HG02571 (cell line): ENCODE results near the gene BET1L.
"Not testable (repeated sequence)": the region's sequence is repeated elsewhere in the genome, so short reads cannot be mapped to it uniquely, and the experiment has no call there.

ENCODE experiments used
- ATAC-seq: cut with Tn5 transposase; IDR thresholded peaks from one replicate; pipeline ENCODE4 v1.9.1; 2021; ENCODE audit warnings: mild to moderate bottlenecking, moderate library complexity; ENCODE audit not compliant: unreplicated experiment

BET1L gene

GRCh38 chr11:230431-230830 lies 23.2 kb upstream of the BET1L start:
- ATAC-seq, result no peak

- ATAC-seq, result no peak
Measured at GRCh38 chr11:227824-228379, 20.7 kb upstream of the BET1L start.

GRCh38 chr11:225734-226453 lies 18.7 kb upstream of the BET1L start:
- ATAC-seq, result no peak

GRCh38 chr11:224424-224823 lies 17.2 kb upstream of the BET1L start:
- no peak for ATAC-seq

GRCh38 chr11:223884-224283 lies 16.7 kb upstream of the BET1L start:
- ATAC-seq, result no peak

GRCh38 chr11:223026-223789 lies 16.0 kb upstream of the BET1L start:
- ATAC-seq, result no peak

- ATAC-seq, result no peak
Measured at GRCh38 chr11:221998-222789, 15.0 kb upstream of the BET1L start.

- no peak for ATAC-seq
Measured at GRCh38 chr11:221539-221938, 14.3 kb upstream of the BET1L start.

- ATAC-seq, result not testable (repeated sequence)
Measured at GRCh38 chr11:220641-221215, 13.5 kb upstream of the BET1L start.

- ATAC-seq, result no peak
Measured at GRCh38 chr11:218815-219593, 11.8 kb upstream of the BET1L start.

- no peak for ATAC-seq
Measured at GRCh38 chr11:217704-218103, 10.5 kb upstream of the BET1L start.

- ATAC-seq, result no peak
Measured at GRCh38 chr11:216081-216974, 9.1 kb upstream of the BET1L start.

GRCh38 chr11:215581-216037 lies 8.4 kb upstream of the BET1L start:
- no peak for ATAC-seq

- no peak for ATAC-seq
Measured at GRCh38 chr11:214083-214482, 6.9 kb upstream of the BET1L start.

GRCh38 chr11:213111-213510 lies 5.9 kb upstream of the BET1L start:
- ATAC-seq, result no peak

- ATAC-seq, result no peak
Measured at GRCh38 chr11:212150-213100, 5.2 kb upstream of the BET1L start.

GRCh38 chr11:211741-212140 lies 4.5 kb upstream of the BET1L start:
- no peak for ATAC-seq

- ATAC-seq, result no peak
Measured at GRCh38 chr11:211295-211694, 4.1 kb upstream of the BET1L start.
